NCI-H2029 treated with DMSO at 0.1 percent for 48 hours (cell line): Measurements from ENCODE around the gene ETV3.
"Not testable (repeated sequence)": the region's sequence is repeated elsewhere in the genome, so short reads cannot be mapped to it uniquely, and the experiment has no call there.

Experiments used
- DNase-seq: peaks from one replicate; lab custom pipeline; 2025; lab: John Stamatoyannopoulos, UW

The ETV3 gene

DNA sequence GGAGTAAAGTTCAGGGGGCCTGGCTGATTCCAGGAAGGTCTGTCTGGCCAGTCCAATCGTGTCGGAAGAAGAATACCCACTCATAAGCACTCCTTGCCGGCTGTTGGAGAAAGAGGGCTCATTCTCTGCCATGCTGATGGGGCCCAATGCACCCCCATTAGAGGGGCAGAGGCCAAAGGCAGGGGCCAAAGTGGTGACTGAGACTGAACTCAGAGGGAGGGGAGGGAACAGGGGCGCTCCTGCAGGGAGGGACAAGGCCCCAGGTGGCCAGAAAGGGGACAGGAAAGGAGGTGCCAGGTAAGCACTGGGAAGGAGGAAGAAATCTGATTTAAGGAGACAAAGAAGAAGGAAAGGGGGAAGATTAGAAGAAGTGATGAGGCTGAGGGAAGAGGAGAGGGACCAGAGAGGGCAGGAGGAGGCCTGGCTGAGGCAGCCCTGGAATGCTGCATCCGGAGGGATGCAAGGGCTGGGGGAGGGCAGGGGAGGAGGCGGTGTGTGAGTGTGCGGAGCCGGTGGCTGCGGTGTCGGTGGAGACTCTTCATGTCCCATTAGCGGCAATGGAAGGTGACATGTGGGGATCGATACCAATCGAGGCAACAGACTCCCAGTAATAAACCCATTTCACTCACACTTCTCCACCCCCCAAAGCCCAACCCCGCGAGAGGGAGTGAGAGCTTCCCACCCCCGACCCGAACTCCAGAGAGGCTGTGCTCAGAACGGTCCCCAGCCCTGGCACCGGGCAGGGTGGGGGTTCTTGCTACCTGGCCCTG, 26.6 kb downstream of the ETV3 start:
- DNase-seq = no peak

DNA sequence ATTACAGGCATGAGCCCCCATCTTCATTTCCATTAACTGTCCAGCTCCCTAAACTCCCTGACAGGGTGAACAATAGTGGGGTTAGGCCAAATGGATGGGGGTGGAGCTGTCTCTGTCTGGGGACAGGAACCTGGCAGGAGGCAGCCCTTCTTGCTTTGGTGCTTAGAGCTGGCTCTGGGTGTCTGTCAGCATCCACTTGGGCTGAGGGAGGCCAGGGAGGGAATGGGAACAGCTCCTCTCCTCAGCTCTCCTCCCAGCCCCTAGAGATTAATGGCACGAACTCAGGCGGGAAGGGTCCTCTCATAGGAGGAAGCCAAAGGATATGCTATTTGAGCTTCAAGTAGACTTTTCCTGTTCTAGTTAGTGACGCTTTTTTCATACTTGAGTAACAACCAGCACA, 27.5 kb downstream of the ETV3 start:
- DNase-seq = no peak

DNA sequence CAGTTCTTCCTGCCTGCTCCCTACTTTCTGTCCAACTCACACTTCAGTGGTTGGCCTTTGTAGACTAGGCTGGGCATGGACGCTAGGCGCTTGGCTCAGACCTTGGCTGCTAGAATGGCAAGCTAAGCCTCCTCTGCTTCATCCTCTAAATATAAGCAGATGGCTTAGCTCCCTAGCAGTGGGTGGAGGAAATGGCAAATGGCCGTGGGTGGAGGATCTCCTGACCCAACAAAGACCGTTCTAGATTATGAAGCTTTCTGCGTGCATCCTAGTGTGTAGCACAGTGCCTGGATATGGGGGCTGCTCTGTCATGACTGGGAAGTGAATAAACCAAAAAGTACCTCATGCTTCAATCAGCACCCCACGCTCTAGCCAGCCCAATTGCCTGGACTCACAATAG, 28.2 kb downstream of the ETV3 start:
- no peak for DNase-seq

DNA sequence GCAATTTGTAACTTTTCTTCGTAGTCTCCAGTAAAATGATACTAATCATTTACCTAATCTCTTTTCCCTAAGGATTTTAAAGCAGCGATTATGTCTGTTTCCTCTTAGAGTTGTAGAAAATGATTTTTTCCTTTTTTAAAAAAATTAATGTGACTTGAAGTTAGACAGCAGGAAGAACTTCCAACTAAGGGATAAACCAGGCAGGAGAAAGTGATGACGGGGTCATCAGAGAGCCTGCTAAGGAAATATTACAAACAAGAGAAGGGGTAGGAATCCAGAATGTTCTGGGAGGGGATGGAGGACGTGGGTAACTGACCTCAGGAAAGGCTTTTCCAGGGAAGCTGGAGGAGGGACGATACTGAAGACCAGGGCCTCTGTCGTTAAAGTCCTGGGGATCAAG, 29.7 kb downstream of the ETV3 start:
- no peak for DNase-seq

- no peak for DNase-seq
These were observed 30.5 kb downstream of the ETV3 start for GRCh38 chr1:157107702-157108101.

GRCh38 chr1:157106813-157107189, 31.4 kb downstream of the ETV3 start:
- DNase-seq = no peak

GRCh38 chr1:157105988-157106812, 32.0 kb downstream of the ETV3 start:
- DNase-seq = no peak

GRCh38 chr1:157105298-157105987, 32.8 kb downstream of the ETV3 start:
- no peak for DNase-seq

GRCh38 chr1:157104598-157105293, 33.4 kb downstream of the ETV3 start:
- DNase-seq = no peak

DNA sequence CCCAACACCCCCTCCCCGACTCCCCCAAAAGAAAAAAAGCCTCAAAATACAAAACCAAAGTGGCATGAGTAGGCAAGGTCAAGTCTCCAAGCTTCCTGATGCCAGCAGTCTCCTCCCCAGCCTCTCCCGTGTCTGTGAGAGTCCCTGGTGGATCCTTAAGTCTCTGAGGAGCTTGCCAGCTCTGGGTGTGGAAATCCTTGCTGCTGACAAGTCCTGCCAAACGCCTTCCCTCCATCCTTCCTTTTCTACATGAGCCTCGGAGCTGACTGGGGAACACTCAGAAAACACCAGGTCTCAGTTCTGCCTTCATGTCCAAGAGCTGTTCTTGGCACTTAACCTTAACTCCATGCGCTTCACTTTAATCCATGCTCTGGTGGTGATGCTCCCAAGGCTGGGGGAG, 34.9 kb downstream of the ETV3 start:
- no peak for DNase-seq

- no peak for DNase-seq
These were observed 37.0 kb downstream of the ETV3 start for GRCh38 chr1:157101149-157101548.

DNA sequence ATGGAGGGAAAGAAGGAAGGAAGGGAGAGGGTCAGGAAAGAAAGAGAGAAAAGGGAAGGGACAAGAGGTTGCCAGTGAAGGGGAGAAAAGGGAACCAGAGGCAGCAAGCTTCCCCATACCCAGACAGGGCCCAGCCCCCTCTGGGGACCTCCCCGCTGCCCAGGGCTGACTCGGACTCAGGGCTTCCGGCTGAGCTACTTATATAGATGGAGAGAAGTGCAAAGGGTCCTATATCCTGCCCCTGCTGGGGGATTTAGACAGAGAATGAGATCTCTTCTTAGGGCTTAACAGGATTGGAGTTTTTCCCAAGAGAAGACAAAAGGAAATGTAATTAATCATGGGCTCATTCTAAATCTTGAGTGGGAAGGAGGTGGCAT, 38.6 kb downstream of the ETV3 start, which contains the start of gene ETV3L:
Gene ETV3L, minus strand, starts transcription at position 176 of the 377 bp plus-strand sequence. CDS start 285 bp downstream, outside the sequence.
- DNase-seq = no peak

GRCh38 chr1:157098987-157099632, 39.1 kb downstream of the ETV3 start:
- not testable (repeated sequence) for DNase-seq

DNA sequence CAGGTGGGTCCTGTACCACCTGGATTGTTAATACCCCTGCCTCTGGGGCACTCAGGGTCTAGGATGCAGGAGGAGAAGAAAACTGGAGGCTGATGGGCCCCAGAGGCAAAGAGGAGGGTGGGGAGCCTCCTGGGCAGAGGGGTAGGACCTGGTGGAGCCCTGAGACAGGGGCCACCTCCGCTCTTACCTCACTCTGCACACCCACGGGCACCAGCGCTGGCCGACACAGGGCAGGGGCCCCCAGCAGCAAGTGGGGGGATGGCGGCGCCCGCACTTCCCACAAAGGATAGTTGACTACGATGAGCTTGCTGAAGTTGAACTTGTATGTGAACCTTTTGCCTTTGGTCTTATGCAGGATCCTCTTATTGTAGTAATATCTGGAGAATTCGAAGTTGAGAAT, 39.7 kb downstream of the ETV3 start:
- DNase-seq = no peak

GRCh38 chr1:157097692-157098091, 40.5 kb downstream of the ETV3 start:
- no peak for DNase-seq

- no peak for DNase-seq
These were observed 41.3 kb downstream of the ETV3 start for GRCh38 chr1:157096881-157097280.

DNA sequence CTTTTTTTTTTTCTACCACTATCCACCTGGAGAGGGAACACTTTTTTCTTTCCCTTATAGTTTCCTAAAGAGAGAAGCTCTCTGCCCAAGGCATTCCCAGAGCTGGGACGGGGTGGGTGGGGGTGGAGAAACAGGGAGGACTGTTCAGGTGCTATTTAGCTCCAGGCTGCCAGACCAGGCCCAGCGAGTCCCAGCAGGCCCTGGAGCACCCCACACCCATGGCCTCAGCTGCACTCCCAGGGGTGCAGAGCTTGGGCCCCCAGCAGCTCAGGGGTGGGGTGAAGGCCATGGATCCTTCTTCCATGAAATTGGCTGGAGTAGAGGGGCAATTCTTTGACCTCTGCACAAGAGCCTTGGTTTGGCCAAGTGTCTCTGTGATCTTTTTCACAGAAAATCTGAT, 42.6 kb downstream of the ETV3 start:
- DNase-seq = no peak

DNA sequence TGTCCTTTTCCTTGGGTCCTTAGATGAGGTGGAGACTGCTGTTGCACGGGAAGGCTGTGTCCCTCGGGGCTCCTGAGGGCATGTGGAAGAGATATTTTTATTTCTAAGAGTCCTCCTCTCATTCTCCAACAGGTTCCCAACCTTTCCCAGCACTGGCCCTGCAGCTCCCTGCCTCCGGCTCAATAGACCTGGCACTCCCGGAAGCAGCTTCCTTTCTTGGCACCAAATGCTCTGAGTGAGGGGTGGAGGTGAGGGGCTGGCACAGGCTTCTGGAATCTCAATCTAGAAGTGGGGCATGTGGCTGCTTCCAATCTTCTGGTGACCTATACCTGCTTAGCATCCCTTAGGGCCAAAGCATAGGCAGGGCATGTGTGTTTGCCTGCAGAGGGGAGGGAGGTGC, 43.1 kb downstream of the ETV3 start:
- no peak for DNase-seq

- no peak for DNase-seq
These were observed 45.4 kb downstream of the ETV3 start for GRCh38 chr1:157092831-157093230.

- no peak for DNase-seq
These were observed 46.4 kb downstream of the ETV3 start for GRCh38 chr1:157091668-157092273.

- DNase-seq = no peak
These were observed 47.0 kb downstream of the ETV3 start for GRCh38 chr1:157091186-157091585.
